Stimulated activated CD4-positive, alpha-beta T cell treated with anti-CD3 and anti-CD28 coated beads, Interleukin-15, amount 100 ng/mL, for 48 hours (primary cell): ENCODE data around the gene EGFL8.
"Not testable (repeated sequence)": the region's sequence is repeated elsewhere in the genome, so short reads cannot be mapped to it uniquely, and the experiment has no call there.

Experiments
- DNase-seq, 2 donors: peaks; one replicate each; pipeline ENCODE4 v3.0.0-alpha.2; 2020; ENCODE audit warnings: low read depth in 2 of 2

Gene EGFL8

GRCh38 chr6:32183483-32184083 lies 19.2 kb downstream of the EGFL8 start:
- DNase-seq = no peak

GRCh38 chr6:32184084-32184640 lies 19.8 kb downstream of the EGFL8 start, which contains the start of gene AGER:
TSS of gene AGER (minus strand) at chr6:32184253. CDS start at chr6:32184222, 31 bp downstream.
- no peak for DNase-seq

GRCh38 chr6:32185681-32186131 lies 21.3 kb downstream of the EGFL8 start:
- peak; percentile 44 for DNase-seq

- not testable (repeated sequence) for DNase-seq
Observed at GRCh38 chr6:32186151-32186840, 21.9 kb downstream of the EGFL8 start.

GRCh38 chr6:32187009-32187709 lies 22.8 kb downstream of the EGFL8 start:
- no peak for DNase-seq

GRCh38 chr6:32187725-32188380 lies 23.5 kb downstream of the EGFL8 start:
- not testable (repeated sequence) for DNase-seq

- DNase-seq = no peak
Observed at GRCh38 chr6:32188381-32189068, 24.1 kb downstream of the EGFL8 start.

GRCh38 chr6:32189069-32189741 lies 24.8 kb downstream of the EGFL8 start:
- no peak for DNase-seq

- DNase-seq = no peak
Observed at GRCh38 chr6:32189742-32190053, 25.3 kb downstream of the EGFL8 start.

- peak; percentile 64 to 82 for DNase-seq
Observed at GRCh38 chr6:32190054-32190851, 25.9 kb downstream of the EGFL8 start, which contains the start of gene PBX2. TSS of gene PBX2 (minus strand) at chr6:32190202. CDS start at chr6:32189915, 287 bp downstream.

GRCh38 chr6:32190911-32191677 lies 26.7 kb downstream of the EGFL8 start:
- DNase-seq = no peak

GRCh38 chr6:32191696-32192607 lies 27.6 kb downstream of the EGFL8 start:
- DNase-seq = no peak

- no peak for DNase-seq
Observed at GRCh38 chr6:32192608-32193039, 28.2 kb downstream of the EGFL8 start, which contains the start of gene GPSM3. TSS of gene GPSM3 (minus strand) at chr6:32192643. CDS start at chr6:32192513, 130 bp downstream.

- DNase-seq = not testable (repeated sequence)
Observed at GRCh38 chr6:32193096-32193495, 28.7 kb downstream of the EGFL8 start.

GRCh38 chr6:32194388-32194787 lies 30.0 kb downstream of the EGFL8 start:
- no peak for DNase-seq

GRCh38 chr6:32194825-32195651 lies 30.6 kb downstream of the EGFL8 start:
- DNase-seq = no peak

GRCh38 chr6:32195652-32195901 lies 31.2 kb downstream of the EGFL8 start:
- DNase-seq = peak; percentile 100
